K562 (cell line): ENCODE results near the gene NPC1L1. TPM values are rescaled to one million over a fixed set of nuclear protein-coding genes. Genes with fewer than 3 reads are reported as not detected.

Experiments used
- ATAC-seq: fragments of 200-7000 bp; cut with Tn5 transposase; 3 replicates; pipeline ENCODE4 v1.9.1; 2020; ENCODE audit warnings: moderate library complexity
- BruUV-seq: library from RNA; stranded (reverse); fragments of 400-500 nt; replicated peaks from 2 replicates; lab custom pipeline; 2021; lab: Mats Ljungman, UMichigan
- CTCF ChIA-PET: fragments of 300-600 bp; formaldehyde crosslinking; extraction: SDS; loops from one replicate; lab custom pipeline; 2021; ENCODE audit warnings: low intra/inter-chr PET ratio; lab: Yijun Ruan, JAX
- POLR2A ChIA-PET: fragments of 300-600, 350-650 bp; sonication (Branson Sonifier 250); formaldehyde crosslinking; extraction: SDS; loops from one replicate; lab custom pipeline; 2021; ENCODE audit warnings: antibody characterized with exemption, inconsistent platforms; lab: Yijun Ruan, JAX
- DNase-seq, 4 experiments: peaks; one replicate each; pipeline versions ENCODE4 v3.0.0 to v3.0.0-alpha.2; 2011 to 2018; ENCODE audit warnings: low spot score in 3 of 4, mixed read lengths in 3 of 4; ENCODE audit errors: extremely low read depth in 1 of 4
- FAIRE-seq: peaks from 2 replicates; lab custom pipeline; 2011; peaks lifted over from hg19 to GRCh38; lab: Jason Lieb, UNC
- H2AFZ ChIP-seq: 2 replicates; pipeline ENCODE4 v1.6.0; 2011; ENCODE audit warnings: low read depth, low read length, control low read depth, inconsistent platforms
- H3K27ac ChIP-seq: fragments of 200-600 bp; 3 replicates; pipeline ENCODE4 v1.8.0; 2011; ENCODE audit warnings: low read depth, mild to moderate bottlenecking, control low read depth, inconsistent platforms, low read length, moderate library complexity, mixed read lengths; ENCODE audit errors: extremely low read depth
- H3K27me3 ChIP-seq, 2 experiments: fragments of 300-600 bp in 1 of 2; 2 replicates in 1 of 2; 3 replicates in 1 of 2; pipeline versions ENCODE4 v1.6.0 to v1.8.0; 2011; ENCODE audit warnings: inconsistent platforms in 2 of 2, low read length in 2 of 2, mild to moderate bottlenecking in 1 of 2, mixed read lengths in 1 of 2, moderate library complexity in 1 of 2; ENCODE audit not compliant: control insufficient read depth in 2 of 2, insufficient read depth in 2 of 2
- H3K36me3 ChIP-seq: fragments of 300-600 bp; 3 replicates; pipeline ENCODE4 v1.8.0; 2011; ENCODE audit warnings: mild to moderate bottlenecking, low read length, inconsistent platforms; ENCODE audit not compliant: control insufficient read depth, insufficient read depth
- H3K4me1 ChIP-seq, 2 experiments: fragments of 200-600 bp in 1 of 2; replicated peaks in 1 of 2; 2 replicates in 1 of 2; 3 replicates in 1 of 2; pipeline versions ENCODE4 v1.5.1 to v1.8.0; 2011; ENCODE audit warnings: inconsistent platforms in 2 of 2, low read length in 2 of 2, mild to moderate bottlenecking in 1 of 2, mixed read lengths in 1 of 2, moderate library complexity in 1 of 2; ENCODE audit not compliant: control insufficient read depth in 2 of 2, insufficient read depth in 2 of 2
- H3K4me2 ChIP-seq: 2 replicates; pipeline ENCODE4 v1.6.1; 2011; ENCODE audit warnings: low read length, control low read depth, inconsistent platforms, mixed read lengths; ENCODE audit not compliant: insufficient read depth
- H3K4me3 ChIP-seq: fragments of 200-600 bp; sonication (generic), shearing (Covaris generic); 2 replicates; pipeline ENCODE4 v1.5.1; 2016; ENCODE audit warnings: control low read depth, inconsistent platforms
- H3K79me2 ChIP-seq: fragments of 200-600 bp; 3 replicates; pipeline ENCODE4 v1.8.0; 2011; ENCODE audit warnings: low read length, inconsistent platforms; ENCODE audit not compliant: control insufficient read depth, insufficient read depth
- H3K9ac ChIP-seq, 2 experiments: 2 replicates each; pipeline versions ENCODE4 v1.6.0 to v1.6.1; 2011; ENCODE audit warnings: low read depth in 2 of 2, low read length in 2 of 2, control low read depth in 1 of 2, inconsistent platforms in 1 of 2, mild to moderate bottlenecking in 1 of 2, mixed read lengths in 1 of 2; ENCODE audit not compliant: insufficient read depth in 1 of 2
- H3K9me1 ChIP-seq: one replicate; pipeline ENCODE4 v1.6.0; 2011; ENCODE audit warnings: inconsistent platforms, mild to moderate bottlenecking, low read length, moderate library complexity; ENCODE audit not compliant: control insufficient read depth, insufficient read depth
- H3K9me3 ChIP-seq: replicated peaks from 2 replicates; pipeline ENCODE4 v1.5.1; 2011; ENCODE audit warnings: low read depth, low read length, inconsistent platforms; ENCODE audit not compliant: control insufficient read depth, insufficient read depth
- H4K20me1 ChIP-seq: replicated peaks from 2 replicates; pipeline ENCODE4 v1.6.1; 2011; ENCODE audit warnings: low read length, inconsistent platforms, mixed read lengths; ENCODE audit not compliant: control insufficient read depth, insufficient read depth
- JUNB ChIP-seq: fragments of 450-650 bp; formaldehyde crosslinking; conservative IDR thresholded peaks from 2 replicates; pipeline ENCODE4 v1.4.0; 2020; ENCODE audit warnings: mild to moderate bottlenecking
- MYBL2 ChIP-seq, 2 experiments: fragments of 450-650 bp in 1 of 2; sonication (generic) in 1 of 2; formaldehyde crosslinking in 1 of 2; IDR thresholded peaks; 2 replicates each; pipeline versions ENCODE4 v1.6.1 to v1.8.1; 2017 to 2022; ENCODE audit warnings: borderline replicate concordance in 1 of 2, inconsistent platforms in 1 of 2, low read depth in 1 of 2, mild to moderate bottlenecking in 1 of 2, missing genetic modification reagents in 1 of 2, moderate library complexity in 1 of 2
- NFATC3 ChIP-seq: fragments of 450-650 bp; IDR thresholded peaks from 2 replicates; pipeline ENCODE4 v1.6.1; 2017; ENCODE audit warnings: mild to moderate bottlenecking
- NFIX ChIP-seq: fragments of 250-450 bp; sonication (Bioruptor Pico); IDR thresholded peaks from 2 replicates; pipeline ENCODE4 v1.4.0; 2020; ENCODE audit warnings: low read depth, mild to moderate bottlenecking, moderate library complexity
- PHF8 ChIP-seq: fragments of 200-600 bp; sonication (generic); IDR thresholded peaks from 2 replicates; pipeline ENCODE4 v1.6.1; 2012; ENCODE audit warnings: mixed run types, mild to moderate bottlenecking, inconsistent platforms, low read length, moderate library complexity, borderline replicate concordance
- PKNOX1 ChIP-seq: fragments of 450-650 bp; IDR thresholded peaks from 2 replicates; pipeline ENCODE4 v1.6.1; 2016
- ZBTB11 ChIP-seq, 3 experiments: fragments of 200-800 bp in 1 of 3; fragments of 250-450 bp in 1 of 3; fragments of 450-650 bp in 1 of 3; sonication (Bioruptor Pico) in 1 of 3; sonication (Bioruptor generic) in 1 of 3; formaldehyde crosslinking in 1 of 3; IDR thresholded peaks; 2 replicates each; pipeline versions ENCODE4 v1.6.1 to v1.8.0; 2016 to 2022; ENCODE audit warnings: mild to moderate bottlenecking in 2 of 3, missing genetic modification characterization in 2 of 3, missing compliant biosample characterization in 1 of 3, moderate library complexity in 1 of 3
- ZNF197 ChIP-seq: fragments of 200-800 bp; sonication (Bioruptor generic); IDR thresholded peaks from 2 replicates; pipeline ENCODE4 v1.6.1; 2016; ENCODE audit warnings: low read depth, missing genetic modification characterization, missing compliant biosample characterization
- WGBS: fragments of 100-300 bp; shearing (Covaris generic); methylation state at CpG from one replicate; pipeline ENCODE4 v1.1.6; 2016; ENCODE audit warnings: low coverage, mixed read lengths; ENCODE audit not compliant: insufficient coverage; ENCODE audit errors: missing lambda C conversion rate; 5-methylcytosine and 5-hydroxymethylcytosine counted together
- in situ Hi-C: fragments of 300-500 bp; cut with MboI; formaldehyde crosslinking; loops from 4 replicates; pipeline ENCODE4 v1.15.0; 2018; ENCODE audit warnings: inconsistent platforms, mixed read lengths
- intact Hi-C: fragments of 100-400 bp; cut with micrococcal nuclease; formaldehyde crosslinking; loops from 2 replicates; pipeline ENCODE4 v1.14.2; 2022
- polyA plus RNA-seq, 8 experiments: library from polyadenylated mRNA; depleted of rRNA in 4 of 8; stranded (reverse) in 5 of 8; unstranded in 3 of 8; fragments of >200 nt; fragmentation: Nextera tagmentation in 2 of 8; fragmentation: Illumina TruSeq in 1 of 8; extraction: Ambion mirVana in 2 of 8; extraction: Trizol in 1 of 8; gene quantifications; 2 replicates each; pipeline versions ENCODE4 v1.2.1 to v1.2.3, GENCODE V29; 2011 to 2014; ENCODE audit warnings: inconsistent platforms in 1 of 8, missing spikeins in 1 of 8
- total RNA-seq, 7 experiments: library from RNA; depleted of rRNA in 6 of 7; stranded (reverse); fragments of >200 nt in 6 of 7; fragmentation: Illumina TruSeq in 2 of 7; extraction: Trizol in 2 of 7; gene quantifications; 2 replicates each; pipeline versions ENCODE4 v1.2.1 to v1.2.3, GENCODE V29; 2011 to 2021; ENCODE audit warnings: low replicate concordance in 1 of 7

NPC1L1 gene
- total and polyA plus RNA-seq, 9 of the 15 experiments (the other 6 are each of a cell fraction or from before 2014, with no cell fraction given) = 0.01 to 0.18 (median 0.07) TPM; not detected in 4

- DNase-seq (peak in 2 of 4 experiments; percentile 26 to 36), ATAC-seq (no peak), FAIRE-seq (no peak)
- Histone ChIP-seq H3K4me1 (peaks cover 4 to 7% of the 10 kb centered on the region in 2 experiments; a peak in 4 of 5 replicates), H3K9me1 (no peaks in the 10 kb centered on the region), H3K9ac (no peak overlapping the region), H3K36me3 (peaks cover 71% of the 10 kb centered on the region), H3K4me3 (no peak overlapping the region), H3K27ac (no peak overlapping the region), H3K79me2 (peaks cover 38% of the 10 kb centered on the region; the same call in 2 of the 3 replicates), H2AFZ (no peak overlapping the region), H3K4me2 (no peak overlapping the region), H4K20me1 (peaks cover 2% of the 10 kb centered on the region; the same call in 1 of the 2 replicates)
- POLR2A ChIA-PET = no interaction called here
- intact Hi-C loops = loop anchor here (10.0 kb wide), 1 partner anchor 97 kb away; no protein-coding TSS in a partner anchor
- BruUV-seq = no TSS peak
- in situ Hi-C loops = loop anchor here (10.0 kb wide), 1 partner anchor 227 kb away; no protein-coding TSS in a partner anchor
- WGBS = 81% methylated on average over 3 of the region's 3 CpGs
- peak; percentile 57 for TF ChIP-seq PKNOX1
- TF ChIP-seq NFATC3 = no peak
- TF ChIP-seq, all 486 proteins: peak for 1
- H3K9me3 ChIP-seq = no peaks in the 10 kb centered on the region
- no peaks in the 10 kb centered on the region for H3K27me3 ChIP-seq
- CTCF ChIA-PET = no interaction called here
These were observed 69.3 kb downstream of the NPC1L1 start for GRCh38 chr7:44471850-44472249.

GRCh38 chr7:44471436-44471835 is 69.7 kb downstream of the NPC1L1 start:
- Histone ChIP-seq H3K27ac (no peak overlapping the region), H3K4me3 (no peak overlapping the region), H3K9me3 (no peaks in the 10 kb centered on the region), H4K20me1 (no peaks in the 10 kb centered on the region; the same call in 1 of the 2 replicates), H3K36me3 (peaks cover 71% of the 10 kb centered on the region), H3K4me1 (peaks cover 4 to 7% of the 10 kb centered on the region in 2 experiments; a peak in 4 of 5 replicates), H3K9me1 (no peaks in the 10 kb centered on the region), H3K4me2 (no peak overlapping the region), H3K9ac (no peak overlapping the region), H3K27me3 (no peaks in the 10 kb centered on the region), H3K79me2 (peaks cover 37% of the 10 kb centered on the region; the same call in 2 of the 3 replicates)
- BruUV-seq = no TSS peak
- WGBS = 88% methylated on average over 1 of the region's 1 CpG
- ATAC-seq = no peak
- POLR2A ChIA-PET = interaction anchor here (0.8 to 1.0 kb wide), 2 partner anchors 9 to 103 kb away, joined by 3 read pairs; no protein-coding TSS in a partner anchor
- in situ Hi-C loops = loop anchor here (10.0 kb wide), 1 partner anchor 227 kb away; no protein-coding TSS in a partner anchor
- TF ChIP-seq MYBL2 (IDR thresholded peaks at IDR 0.05; ENCODE audit: low read depth) (no peak), MYBL2 (CRISPR knock-in tag; IDR thresholded peaks at IDR 0.05; ENCODE audit: borderline replicate concordance) (no peak), NFIX (CRISPR knock-in tag) (no peak), ZNF197 (CRISPR knock-in tag) (no peak), PHF8 (no peak), JUNB (CRISPR knock-in tag) (no peak), ZBTB11 (CRISPR knock-in tag; IDR thresholded peaks at IDR 0.05) (no peak)
- TF ChIP-seq, all 486 proteins: peak for 0
- CTCF ChIA-PET = no interaction called here
- DNase-seq (no peak), FAIRE-seq (no peak)
- intact Hi-C loops = loop anchor here (10.0 kb wide), 1 partner anchor 97 kb away; no protein-coding TSS in a partner anchor
- no peak overlapping the region for H2AFZ ChIP-seq
